Neural crest cell (in vitro differentiated cells): ENCODE data around the gene CPSF4. TPM values are rescaled to one million over a fixed set of nuclear protein-coding genes. Genes with fewer than 3 reads are reported as not detected.
"Not testable (repeated sequence)": the region's sequence is repeated elsewhere in the genome, so short reads cannot be mapped to it uniquely, and the experiment has no call there.

Experiments
- DNase-seq: peaks from one replicate; pipeline ENCODE4 v3.0.0; 2021; ENCODE audit warnings: low read depth, mixed read lengths, low spot score
- H3K27ac Mint-ChIP-seq: one replicate; pipeline ENCODE4 v1.8.0; 2021; ENCODE audit warnings: mild to moderate bottlenecking, mixed read lengths; ENCODE audit not compliant: unreplicated experiment
- H3K27me3 Mint-ChIP-seq: 2 replicates; pipeline ENCODE4 v1.8.0; 2021; ENCODE audit warnings: low read depth, mild to moderate bottlenecking, mixed read lengths
- H3K36me3 Mint-ChIP-seq: 2 replicates; pipeline ENCODE4 v1.8.0; 2021; ENCODE audit warnings: low read depth, mild to moderate bottlenecking, mixed read lengths
- H3K4me1 Mint-ChIP-seq: 2 replicates; pipeline ENCODE4 v1.8.0; 2021; ENCODE audit warnings: mixed read lengths
- H3K4me3 Mint-ChIP-seq: one replicate; pipeline ENCODE4 v1.8.0; 2021; ENCODE audit warnings: mild to moderate bottlenecking, mixed read lengths
- H3K9me3 Mint-ChIP-seq: 2 replicates; pipeline ENCODE4 v1.8.0; 2021; ENCODE audit warnings: mixed read lengths
- CTCF ChIP-seq: fragments of 200-600 bp; sonication (generic); conservative IDR thresholded peaks from 2 replicates; pipeline ENCODE4 v1.5.0; 2021; ENCODE audit warnings: antibody characterized with exemption, mild to moderate bottlenecking
- total RNA-seq: library from RNA; stranded (reverse); gene quantifications from 2 replicates; pipeline ENCODE4 v1.2.1, GENCODE V29; 2021

The CPSF4 gene
- total RNA-seq, 1 donor from 2014 or later, result 117 TPM

- no peaks in the 10 kb centered on the region for H3K9me3 Mint-ChIP-seq
- no peak overlapping the region for H3K4me3 Mint-ChIP-seq
- peaks cover 7% of the 10 kb centered on the region for H3K36me3 Mint-ChIP-seq
- DNase-seq, result no peak
- no peak for TF ChIP-seq CTCF
- H3K4me1 Mint-ChIP-seq, result no peaks in the 10 kb centered on the region
- no peaks in the 10 kb centered on the region for H3K27me3 Mint-ChIP-seq
- no peak overlapping the region for H3K27ac Mint-ChIP-seq
Observed at GRCh38 chr7:99428972-99429566, 9.7 kb upstream of the CPSF4 start.

GRCh38 chr7:99429756-99430155, 9.0 kb upstream of the CPSF4 start:
- no peak overlapping the region for H3K4me3 Mint-ChIP-seq
- H3K36me3 Mint-ChIP-seq, result peaks cover 7% of the 10 kb centered on the region
- no peak for DNase-seq
- H3K4me1 Mint-ChIP-seq, result no peaks in the 10 kb centered on the region
- H3K9me3 Mint-ChIP-seq, result no peaks in the 10 kb centered on the region
- TF ChIP-seq CTCF, result no peak
- H3K27ac Mint-ChIP-seq, result no peak overlapping the region
- H3K27me3 Mint-ChIP-seq, result no peaks in the 10 kb centered on the region

GRCh38 chr7:99431756-99432540, 6.8 kb upstream of the CPSF4 start:
- H3K36me3 Mint-ChIP-seq, result not testable (repeated sequence)

GRCh38 chr7:99433158-99433557, 5.6 kb upstream of the CPSF4 start:
- Mint-ChIP-seq H3K9me3 (no peaks in the 10 kb centered on the region), H3K27me3 (no peaks in the 10 kb centered on the region), H3K27ac (no peak overlapping the region), H3K36me3 (peaks cover 5% of the 10 kb centered on the region), H3K4me1 (no peaks in the 10 kb centered on the region), H3K4me3 (no peak overlapping the region)
- no peak for TF ChIP-seq CTCF
- no peak for DNase-seq

More at GRCh38 chr7:99431756-99432540, 6.8 kb upstream of the CPSF4 start:
- DNase-seq, H3K4me1 Mint-ChIP-seq, H3K4me3 Mint-ChIP-seq, H3K9me3 Mint-ChIP-seq, H3K27me3 Mint-ChIP-seq: not testable (repeated sequence)
- peak overlapping the region; percentile 62 for H3K27ac Mint-ChIP-seq

- Mint-ChIP-seq H3K27ac (peak overlapping the region; percentile 99), H3K4me1 (peaks cover 20% of the 10 kb centered on the region), H3K9me3 (no peaks in the 10 kb centered on the region), H3K4me3 (peak overlapping the region; percentile 96), H3K36me3 (no peaks in the 10 kb centered on the region), H3K27me3 (no peaks in the 10 kb centered on the region)
- no peak for DNase-seq
- no peak for TF ChIP-seq CTCF
Observed at GRCh38 chr7:99437946-99438572, 684 bp upstream of the CPSF4 start.

- Mint-ChIP-seq H3K36me3 (peaks cover 8% of the 10 kb centered on the region), H3K27ac (no peak overlapping the region), H3K9me3 (no peaks in the 10 kb centered on the region), H3K4me1 (peaks cover 28% of the 10 kb centered on the region), H3K4me3 (peak overlapping the region; percentile 96), H3K27me3 (no peaks in the 10 kb centered on the region)
- TF ChIP-seq CTCF, result no peak
- no peak for DNase-seq
Observed at GRCh38 chr7:99440195-99440594, 1.5 kb downstream of the CPSF4 start.
